Bronchus fibroblast of lung (primary cell): Measurements from ENCODE around the gene STT3A. TPM values are rescaled to one million over a fixed set of nuclear protein-coding genes. Genes with fewer than 3 reads are reported as not detected.

Source experiments
- total RNA-seq: library from RNA; depleted of rRNA; stranded (reverse); fragments of >200 nt; gene quantifications from 2 replicates; pipeline ENCODE4 v1.2.3, GENCODE V29; 2015

The STT3A gene
- total RNA-seq = 147 and 155 TPM in 2 replicates

GRCh38 chr11:125592305-125593113, at the start of gene STT3A:
Gene STT3A, plus strand, starts transcription at chr11:125592852. Its CDS starts 3,064 bp downstream, at chr11:125595916.

GRCh38 chr11:125568970-125569914, 23.4 kb upstream of the STT3A start, which contains the start of gene EI24:
Gene EI24, plus strand, starts transcription at chr11:125569477. Its CDS starts 3,051 bp downstream, at chr11:125572528.

GRCh38 chr11:125624756-125625213, 32.1 kb downstream of the STT3A start, which contains the start of gene CHEK1:
Gene CHEK1, plus strand, starts transcription at chr11:125625163. Its CDS starts 1,606 bp downstream, at chr11:125626769.

Other genes starting within 250 kb of the STT3A start
- 42.5 and 50.7 TPM in 2 replicates for gene FEZ1, start 96.6 kb upstream of the STT3A start, total RNA-seq
- 114 and 133 TPM in 2 replicates for gene EI24, start 23.4 kb upstream of the STT3A start, total RNA-seq
- gene CHEK1, start 32.3 kb downstream of the STT3A start, total RNA-seq = 29.0 and 34.5 TPM in 2 replicates
- gene ACRV1, start 88.0 kb downstream of the STT3A start, total RNA-seq = not detected in 2 replicates
- gene PATE1, start 153.4 kb downstream of the STT3A start, total RNA-seq = not detected in 2 replicates
- gene PATE2, start 186.0 kb downstream of the STT3A start, total RNA-seq = not detected in 2 replicates
- gene PATE3, start 195.3 kb downstream of the STT3A start, total RNA-seq = not detected in 2 replicates
- not detected in 2 replicates for gene PATE4, start 240.5 kb downstream of the STT3A start, total RNA-seq